Measurements from ENCODE around the gene ITGAL. TPM values are rescaled to one million over a fixed set of nuclear protein-coding genes. Genes with fewer than 3 reads are reported as not detected.

Gene ITGAL
- total RNA-seq = 216 and 240 TPM in 2 replicates

DNA sequence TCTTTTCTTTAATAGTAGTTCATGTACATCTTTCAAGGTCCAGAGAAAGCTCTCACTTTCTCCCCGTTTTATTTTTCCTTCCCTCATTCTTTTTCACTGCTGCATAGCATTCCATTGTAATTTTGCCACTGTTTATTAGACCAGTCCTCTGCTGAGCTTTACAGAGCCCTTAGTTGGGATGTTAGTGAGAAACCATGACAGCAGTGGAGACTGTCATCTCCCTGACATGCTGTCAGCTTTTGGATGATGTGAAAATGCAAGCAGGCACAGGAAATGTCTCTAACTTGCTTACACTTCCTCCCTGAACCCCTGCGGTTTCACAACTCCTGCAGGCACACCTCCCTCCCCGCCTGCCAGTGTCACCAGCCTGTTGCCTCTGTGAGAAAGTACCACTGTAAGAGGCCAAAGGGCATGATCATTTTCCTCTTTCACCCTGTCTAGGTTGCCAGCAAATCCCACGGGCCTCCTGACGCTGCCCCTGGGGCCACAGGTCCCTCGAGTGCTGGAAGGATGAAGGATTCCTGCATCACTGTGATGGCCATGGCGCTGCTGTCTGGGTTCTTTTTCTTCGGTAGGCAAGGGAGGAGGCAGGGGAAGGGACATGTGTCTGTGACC is at the start of gene ITGAL:
Gene ITGAL, plus strand, starts transcription at position 415 of the 615 bp plus-strand sequence. Its CDS starts 96 bp downstream, at position 511.
- intact Hi-C loops (cut with micrococcal nuclease) = loop anchor here (1.0 to 2.0 kb wide), 4 partner anchors 14 to 186 kb away; partner anchors contain the start of genes FBRS and ZNF747
- Mint-ChIP-seq H3K36me3 (ENCODE audit: low read depth) (peaks cover 32% of the 10 kb centered on the region), H3K9me3 (no peaks in the 10 kb centered on the region), H3K4me3 (peak within 1 kb of the TSS; percentile 89), H3K27ac (peak within 1 kb of the TSS; percentile 94), H3K4me1 (peaks cover 60% of the 10 kb centered on the region), H3K27me3 (no peaks in the 10 kb centered on the region)
- peak; percentile 59 for DNase-seq
- ChIA-PET CTCF (interaction anchor here (0.8 to 3.5 kb wide), 9 partner anchors 11 to 156 kb away, joined by 3 to 18 read pairs (median 6); partner anchors contain the start of genes DCTPP1 and ZNF747), POLR2A (interaction anchor here (0.7 to 11.0 kb wide), 27 partner anchors 8 to 793 kb away, joined by 3 to 421 read pairs (median 5); partner anchors contain the start of genes DCTPP1, QPRT, SEPHS2 and SEPTIN1)
- no peak for TF ChIP-seq CTCF (IDR thresholded peaks at IDR 0.05)
- ATAC-seq (ENCODE audit: low read depth) = peak; percentile 65

DNA sequence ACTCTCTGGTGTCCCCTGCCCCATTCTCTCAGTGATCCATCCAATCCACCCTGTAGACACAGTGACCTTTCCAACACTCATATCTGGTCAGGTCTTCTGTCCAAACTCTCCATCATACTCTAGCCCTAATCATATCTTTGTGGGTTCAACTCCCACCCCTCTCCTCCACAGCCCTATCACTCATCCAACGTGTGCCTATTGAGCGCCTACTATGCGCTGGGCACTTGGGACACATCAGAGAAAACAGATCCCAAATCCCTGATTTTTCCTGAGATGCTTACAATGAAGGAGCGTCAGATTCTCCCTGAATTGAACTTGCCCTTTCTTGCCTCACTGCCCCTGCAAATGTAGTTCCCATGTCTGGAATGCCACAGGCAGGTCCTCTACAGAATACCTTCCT is 44.5 kb upstream of the ITGAL start:
- ChIA-PET CTCF (no interaction called here), POLR2A (no interaction called here)
- intact Hi-C loops (cut with micrococcal nuclease) = no loop called here
- Mint-ChIP-seq H3K36me3 (ENCODE audit: low read depth) (peaks cover 42% of the 10 kb centered on the region), H3K27me3 (no peaks in the 10 kb centered on the region), H3K4me1 (peaks cover 2% of the 10 kb centered on the region), H3K27ac (no peak overlapping the region), H3K4me3 (peak overlapping the region; percentile 29), H3K9me3 (no peaks in the 10 kb centered on the region)
- no peak for TF ChIP-seq CTCF (IDR thresholded peaks at IDR 0.05)
- no peak for ATAC-seq (ENCODE audit: low read depth)
- DNase-seq = no peak

- H3K4me1 Mint-ChIP-seq = peaks cover 2% of the 10 kb centered on the region
- no peaks in the 10 kb centered on the region for H3K27me3 Mint-ChIP-seq
- no peaks in the 10 kb centered on the region for H3K9me3 Mint-ChIP-seq
- peaks cover 32% of the 10 kb centered on the region for H3K36me3 Mint-ChIP-seq (ENCODE audit: low read depth)
- no peak overlapping the region for H3K4me3 Mint-ChIP-seq
- ATAC-seq (ENCODE audit: low read depth) (peak; percentile 3), DNase-seq (no peak)
- ChIA-PET CTCF (interaction anchor here (0.6 to 3.8 kb wide), 37 partner anchors 9 to 512 kb away, joined by 3 to 35 read pairs (median 5); partner anchors contain the start of genes ITGAL, SEPHS2, ZNF48 and ZNF688), POLR2A (interaction anchor here (0.6 to 2.7 kb wide), 44 partner anchors 10 to 639 kb away, joined by 3 to 51 read pairs (median 7); partner anchors contain the start of genes CD2BP2, CORO1A, FBRS and ITGAL)
- intact Hi-C loops (cut with micrococcal nuclease) = no loop called here
- H3K27ac Mint-ChIP-seq = no peak overlapping the region
- no peak for TF ChIP-seq CTCF (IDR thresholded peaks at IDR 0.05)
Observed at GRCh38 chr16:30429418-30429677, 43.2 kb upstream of the ITGAL start.

GRCh38 chr16:30429678-30430427 is 42.7 kb upstream of the ITGAL start, which contains the start of gene DCTPP1:
TSS of gene DCTPP1 (minus strand) at chr16:30430030. CDS start at chr16:30429980, 50 bp downstream.
- no peak for TF ChIP-seq CTCF (IDR thresholded peaks at IDR 0.05)
- intact Hi-C loops (cut with micrococcal nuclease) = loop anchor here (1.0 to 2.0 kb wide), 16 partner anchors 12 to 269 kb away; partner anchors contain the start of genes FBRS, PRR14, SEPHS2 and SRCAP
- Mint-ChIP-seq H3K4me3 (no peak within 1 kb of the TSS), H3K4me1 (peaks cover 2% of the 10 kb centered on the region), H3K27ac (no peak within 1 kb of the TSS), H3K9me3 (no peaks in the 10 kb centered on the region), H3K27me3 (no peaks in the 10 kb centered on the region), H3K36me3 (ENCODE audit: low read depth) (peaks cover 27% of the 10 kb centered on the region)
- ATAC-seq (ENCODE audit: low read depth) = peak; percentile 97
- ChIA-PET CTCF (interaction anchor here (0.6 to 3.8 kb wide), 40 partner anchors 9 to 511 kb away, joined by 3 to 35 read pairs (median 5); partner anchors contain the start of genes ITGAL, SEPHS2, ZNF48 and ZNF688), POLR2A (interaction anchor here (0.5 to 2.7 kb wide), 46 partner anchors 10 to 837 kb away, joined by 3 to 51 read pairs (median 6); partner anchors contain the start of genes CD2BP2, CORO1A, FBRS and ITGAL)
- DNase-seq = peak; percentile 86

Data from activated B cell treated with CpG ODN at 0.5 μM for 24 hours (primary cell).